HepG2 (cell line): ENCODE results near the gene SPINT3. TPM values are rescaled to one million over a fixed set of nuclear protein-coding genes. Genes with fewer than 3 reads are reported as not detected.

Experiments
- ATAC-seq: fragments of 200-7000 bp; cut with Tn5 transposase; 3 replicates; pipeline ENCODE4 v1.9.1; 2020; ENCODE audit warnings: mild to moderate bottlenecking, moderate library complexity
- BruUV-seq: library from RNA; stranded (reverse); fragments of 400-500 nt; replicated peaks from 2 replicates; lab custom pipeline; 2021; lab: Mats Ljungman, UMichigan
- CTCF ChIA-PET: fragments of 300-600 bp; formaldehyde crosslinking; extraction: SDS; loops from one replicate; lab custom pipeline; 2021; ENCODE audit warnings: low total read pairs, inconsistent platforms, low intra/inter-chr PET ratio; lab: Yijun Ruan, JAX
- POLR2A ChIA-PET: fragments of 350-600 bp; sonication (Branson Sonifier 250); formaldehyde crosslinking; loops from one replicate; lab custom pipeline; 2020; ENCODE audit warnings: antibody characterized with exemption, inconsistent platforms; lab: Yijun Ruan, JAX
- DNase-seq: peaks from one replicate; pipeline ENCODE4 v3.0.0-alpha.2; 2015; ENCODE audit warnings: low spot score
- FAIRE-seq: peaks from 3 replicates; lab custom pipeline; 2011; peaks lifted over from hg19 to GRCh38; lab: Jason Lieb, UNC
- H2AFZ ChIP-seq: one replicate; pipeline ENCODE4 v1.6.1; 2011; ENCODE audit warnings: low read length, inconsistent platforms
- H3K27ac ChIP-seq: fragments of 300-600 bp; 3 replicates; pipeline ENCODE4 v1.8.0; 2011; ENCODE audit warnings: mixed run types, mild to moderate bottlenecking, mixed read lengths, low read length, inconsistent platforms; ENCODE audit not compliant: insufficient read depth; ENCODE audit errors: extremely low read length
- H3K27me3 ChIP-seq, 2 experiments: fragments of 200-600 bp in 1 of 2; 2 replicates in 1 of 2; 3 replicates in 1 of 2; pipeline versions ENCODE4 v1.6.0 to v1.8.0; 2011; ENCODE audit warnings: low read length in 2 of 2, mild to moderate bottlenecking in 2 of 2, moderate library complexity in 2 of 2, inconsistent platforms in 1 of 2; ENCODE audit not compliant: insufficient read depth in 2 of 2, control insufficient read depth in 1 of 2
- H3K36me3 ChIP-seq, 2 experiments: fragments of 200-600 bp in 1 of 2; replicated peaks in 1 of 2; 2 replicates in 1 of 2; 3 replicates in 1 of 2; pipeline versions ENCODE4 v1.5.1 to v1.8.0; 2011; ENCODE audit warnings: low read length in 2 of 2, inconsistent platforms in 1 of 2; ENCODE audit not compliant: insufficient read depth in 2 of 2, control insufficient read depth in 1 of 2
- H3K4me1 ChIP-seq: 2 replicates; pipeline ENCODE4 v1.5.1; 2012; ENCODE audit warnings: low read length, inconsistent platforms; ENCODE audit not compliant: insufficient read depth
- H3K4me2 ChIP-seq: 2 replicates; pipeline ENCODE4 v1.6.0; 2011; ENCODE audit warnings: low read depth, low read length, inconsistent platforms
- H3K4me3 ChIP-seq, 3 experiments: fragments of 200-600 bp in 1 of 3; sonication (generic), shearing (Covaris generic) in 1 of 3; replicated peaks in 1 of 3; 2 replicates each; pipeline ENCODE4 v1.5.1; 2011 to 2016; ENCODE audit warnings: low read length in 3 of 3, inconsistent platforms in 2 of 3, low read depth in 2 of 3, mild to moderate bottlenecking in 2 of 3, control low read depth in 1 of 3, mixed read lengths in 1 of 3; ENCODE audit not compliant: insufficient read depth in 1 of 3
- H3K79me2 ChIP-seq: one replicate; pipeline ENCODE4 v1.6.1; 2011; ENCODE audit warnings: low read length, inconsistent platforms; ENCODE audit not compliant: insufficient read depth
- H3K9ac ChIP-seq: 2 replicates; pipeline ENCODE4 v1.6.0; 2011; ENCODE audit warnings: mild to moderate bottlenecking, low read depth, low read length, inconsistent platforms; ENCODE audit not compliant: insufficient read depth
- H3K9me3 ChIP-seq: 2 replicates; pipeline ENCODE4 v1.5.1; 2012; ENCODE audit warnings: mild to moderate bottlenecking, low read length
- H4K20me1 ChIP-seq: 2 replicates; pipeline ENCODE4 v1.6.0; 2011; ENCODE audit warnings: inconsistent platforms, mild to moderate bottlenecking, low read length, moderate library complexity; ENCODE audit not compliant: insufficient read depth
- ATF7 ChIP-seq, 2 experiments: fragments of 450-650 bp in 1 of 2; sonication (generic) in 1 of 2; formaldehyde crosslinking in 1 of 2; IDR thresholded peaks; 2 replicates each; pipeline versions ENCODE4 v1.4.0 to v1.6.1; 2016 to 2020; ENCODE audit warnings: antibody characterized with exemption in 1 of 2, mild to moderate bottlenecking in 1 of 2, missing genetic modification reagents in 1 of 2
- EZH2 ChIP-seq: conservative IDR thresholded peaks from 2 replicates; pipeline ENCODE4 v1.6.1; 2012; ENCODE audit warnings: mild to moderate bottlenecking, low read depth, low read length, moderate library complexity
- FOXA1 ChIP-seq, 2 experiments: fragments of 450-650 bp in 1 of 2; sonication (generic) in 1 of 2; formaldehyde crosslinking in 1 of 2; IDR thresholded peaks; 2 replicates each; pipeline versions ENCODE4 v1.4.0 to v1.6.1; 2016 to 2020; ENCODE audit warnings: missing genetic modification reagents in 1 of 2
- GATAD1 ChIP-seq: IDR thresholded peaks from 2 replicates; pipeline ENCODE4 v1.6.1; 2016; ENCODE audit warnings: missing genetic modification reagents, missing compliant biosample characterization
- MXD1 ChIP-seq: sonication (generic); formaldehyde crosslinking; IDR thresholded peaks from 2 replicates; pipeline ENCODE4 v1.4.0; 2020; ENCODE audit warnings: mild to moderate bottlenecking, missing genetic modification reagents
- ZNF839 ChIP-seq: sonication (generic); formaldehyde crosslinking; IDR thresholded peaks from 2 replicates; pipeline ENCODE4 v1.4.0; 2020; ENCODE audit warnings: missing genetic modification reagents, mild to moderate bottlenecking, borderline replicate concordance
- WGBS: methylation state at CpG from one replicate; pipeline ENCODE4 v1.1.6; 2017; ENCODE audit warnings: low lambda C conversion rate; 5-methylcytosine and 5-hydroxymethylcytosine counted together
- in situ Hi-C: cut with HindIII; loops from 2 replicates; pipeline ENCODE4 v1.10.0; 2017; ENCODE audit warnings: low pct_unique_long_range_greater_than_20kb; ENCODE audit not compliant: extremely low pct_ligation_motif_present
- intact Hi-C: fragments of 100-400 bp; cut with micrococcal nuclease; formaldehyde crosslinking; loops from one replicate; pipeline ENCODE4 v1.10.0; 2022; ENCODE audit not compliant: unreplicated experiment
- polyA plus RNA-seq, 8 experiments: library from polyadenylated mRNA; depleted of rRNA in 3 of 8; stranded (reverse) in 7 of 8; unstranded in 1 of 8; fragments of >200 nt; fragmentation: Illumina TruSeq in 4 of 8; extraction: Trizol in 4 of 8; gene quantifications; 2 replicates each; pipeline versions ENCODE4 v1.2.1 to v1.2.3, GENCODE V29; 2011 to 2016; ENCODE audit warnings: low read depth in 4 of 8, missing spikeins in 1 of 8, mixed read lengths in 1 of 8; ENCODE audit not compliant: insufficient read depth in 1 of 8
- total RNA-seq, 5 experiments: library from RNA; depleted of rRNA; stranded (reverse); fragments of >200 nt; fragmentation: Illumina TruSeq; extraction: Trizol; gene quantifications; 2 replicates each; pipeline ENCODE4 v1.2.3, GENCODE V29; 2016; ENCODE audit warnings: low read depth in 1 of 5

The SPINT3 gene
- total and polyA plus RNA-seq, 2 of the 13 experiments (the other 11 are each of a cell fraction or from before 2014, with no cell fraction given), result not detected

- TF ChIP-seq MXD1 (CRISPR knock-in tag), result 0 out of 2 replicates have a peak, but pooled peaks have one; percentile 30
- TF ChIP-seq GATAD1 (CRISPR knock-in tag), result no peak
- no peak for TF ChIP-seq ATF7 (IDR thresholded peaks at IDR 0.05)
- TF ChIP-seq ATF7 (CRISPR knock-in tag; IDR thresholded peaks at IDR 0.05), result peak; percentile 16; the same call in 1 of the 2 replicates
- peak; percentile 85; the same call in 1 of the 2 replicates for TF ChIP-seq EZH2
Observed at GRCh38 chr20:45469336-45470261, 45.8 kb downstream of the SPINT3 start, which contains the start of gene WFDC2 (continued).

GRCh38 chr20:45467861-45468260 is 47.6 kb downstream of the SPINT3 start:
- ChIA-PET POLR2A (no interaction called here), CTCF (no interaction called here)
- H3K79me2 ChIP-seq, result no peaks in the 10 kb centered on the region
- TF ChIP-seq ZNF839 (no peak), FOXA1 (IDR thresholded peaks at IDR 0.05) (no peak), FOXA1 (CRISPR knock-in tag; IDR thresholded peaks at IDR 0.05) (peak; percentile 26; the same call in 1 of the 2 replicates)
- TF ChIP-seq, all 625 proteins: peak for 1
- in situ Hi-C loops (no loop called here), intact Hi-C loops (no loop called here)
- no peak overlapping the region for H3K4me3 ChIP-seq
- H3K27me3 ChIP-seq, result peaks cover 18 to 43% of the 10 kb centered on the region in 2 experiments
- H3K27ac ChIP-seq, result no peak overlapping the region
- H3K4me2 ChIP-seq, result no peak overlapping the region
- WGBS, result 0% methylated on average over 3 of the region's 3 CpGs
- no peaks in the 10 kb centered on the region for H4K20me1 ChIP-seq
- FAIRE-seq (no peak), DNase-seq (no peak), ATAC-seq (peak; percentile 4; the same call in 2 of the 3 replicates)
- no peak overlapping the region for H3K9ac ChIP-seq
- no peaks in the 10 kb centered on the region for H3K9me3 ChIP-seq
- H3K4me1 ChIP-seq, result peaks cover 34% of the 10 kb centered on the region
- no peak overlapping the region for H2AFZ ChIP-seq
- no TSS peak for BruUV-seq
- H3K36me3 ChIP-seq, result no peaks in the 10 kb centered on the region
